ENCODE measurements around the gene COLGALT1. TPM values are rescaled to one million over a fixed set of nuclear protein-coding genes. Genes with fewer than 3 reads are reported as not detected.
"Not testable (repeated sequence)": the region's sequence is repeated elsewhere in the genome, so short reads cannot be mapped to it uniquely, and the experiment has no call there.

Gene COLGALT1
- polyA plus RNA-seq (2013, experiment 1 of 2), result 51.5 TPM
- 51.9 TPM for polyA plus RNA-seq (2013, experiment 2 of 2)

DNA sequence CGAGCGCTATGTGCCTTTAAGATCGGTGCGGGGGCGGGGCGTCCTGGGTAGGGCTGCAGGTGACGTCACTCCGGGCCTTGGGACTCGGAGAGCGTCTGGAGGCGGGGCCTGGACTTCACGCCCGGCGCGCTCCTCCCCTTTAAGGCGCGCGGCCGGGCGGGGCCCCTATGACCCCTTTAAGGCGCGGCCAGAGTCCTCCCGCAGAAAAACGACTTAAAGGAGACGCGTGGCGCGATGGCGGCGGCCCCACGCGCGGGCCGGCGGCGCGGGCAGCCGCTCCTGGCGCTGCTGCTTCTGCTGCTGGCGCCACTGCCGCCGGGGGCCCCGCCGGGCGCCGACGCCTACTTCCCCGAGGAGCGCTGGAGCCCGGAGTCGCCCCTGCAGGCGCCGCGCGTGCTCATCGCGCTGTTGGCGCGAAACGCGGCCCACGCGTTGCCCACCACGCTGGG lies at the start of gene COLGALT1:
Gene COLGALT1, plus strand, starts transcription at position 170 of the 449 bp plus-strand sequence. Its CDS starts 65 bp downstream, at position 235.
- peak; percentile 96 for DNase-seq (ENCODE audit: low spot score)
- H2AK5ac ChIP-seq (ENCODE audit: low read depth, low read length), result peak within 1 kb of the TSS; percentile 98
- H4K8ac ChIP-seq (ENCODE audit: low read depth, low read length), result no peak within 1 kb of the TSS
- peak within 1 kb of the TSS; percentile 92 for H2AFZ ChIP-seq (ENCODE audit: low read length)
- H3K18ac ChIP-seq (ENCODE audit: low read length), result peak within 1 kb of the TSS; percentile 98
- peak within 1 kb of the TSS; percentile 47 for H2BK120ac ChIP-seq (ENCODE audit: low read depth, low read length)
- H2BK5ac ChIP-seq (ENCODE audit: low read length), result peak within 1 kb of the TSS; percentile 93
- H3K79me1 ChIP-seq (ENCODE audit: low read depth, low read length), result peaks cover 7% of the 10 kb centered on the region
- no peaks in the 10 kb centered on the region for H3K27me3 ChIP-seq (ENCODE audit: control insufficient read depth in 3 of 3, insufficient read depth in 3 of 3, low read depth in 1 of 3, low read length in 3 of 3)
- peak within 1 kb of the TSS; percentile 98 for H3K4me2 ChIP-seq (ENCODE audit: insufficient read depth, low read length, poor library complexity, severe bottlenecking)
- H2BK15ac ChIP-seq (ENCODE audit: low read length), result peak within 1 kb of the TSS; percentile 91
- peak within 1 kb of the TSS; percentile 99 for H3K23ac ChIP-seq (ENCODE audit: low read depth, low read length, poor library complexity)
- H3K14ac ChIP-seq (ENCODE audit: low read length), result peak within 1 kb of the TSS; percentile 97
- peak within 1 kb of the TSS; percentile 98 for H3K9ac ChIP-seq (ENCODE audit: low read depth, low read length, poor library complexity)
- peak within 1 kb of the TSS; percentile 90 for H2BK12ac ChIP-seq (ENCODE audit: low read length)
- H3K4ac ChIP-seq (ENCODE audit: low read length), result no peak within 1 kb of the TSS
- H3K9me3 ChIP-seq (replicated peaks in 1 of 2; ENCODE audit: control insufficient read depth in 2 of 2, insufficient read depth in 1 of 2, low read depth in 1 of 2, low read length in 2 of 2), result peaks cover 0 to 2% of the 10 kb centered on the region in 2 donors
- H4K91ac ChIP-seq (ENCODE audit: low read depth, low read length, poor library complexity), result peak within 1 kb of the TSS; percentile 53
- H3K27ac ChIP-seq (replicated peaks; ENCODE audit: low read length), result no peak within 1 kb of the TSS
- H3K36me3 ChIP-seq (replicated peaks in 1 of 2; ENCODE audit: control insufficient read depth in 2 of 2, insufficient read depth in 2 of 2, low read length in 2 of 2), result peaks cover 10 to 29% of the 10 kb centered on the region in 2 donors
- peaks cover 8 to 15% of the 10 kb centered on the region in 2 donors for H3K4me1 ChIP-seq (ENCODE audit: control insufficient read depth in 2 of 2, insufficient read depth in 1 of 2, low read depth in 1 of 2, low read length in 2 of 2)
- no CpG with 5 or more reads among the region's 64 CpGs for WGBS, 2 donors (ENCODE audit: extremely low coverage in 2 of 2, insufficient read length in 2 of 2, insufficient replicate concordance in 1 of 2)
- H3K4me3 ChIP-seq (ENCODE audit: low read length in 2 of 2), result peak within 1 kb of the TSS; percentile 88 to 99

GRCh38 chr19:17506745-17507144 lies 48.7 kb upstream of the COLGALT1 start:
- H3K18ac ChIP-seq (ENCODE audit: low read length), result no peak overlapping the region
- no peak overlapping the region for H2BK12ac ChIP-seq (ENCODE audit: low read length)
- no peak overlapping the region for H3K27ac ChIP-seq (replicated peaks; ENCODE audit: low read length)
- no peak overlapping the region for H2BK120ac ChIP-seq (ENCODE audit: low read depth, low read length)
- no peak overlapping the region for H3K4me2 ChIP-seq (ENCODE audit: insufficient read depth, low read length, poor library complexity, severe bottlenecking)
- H3K79me1 ChIP-seq (ENCODE audit: low read depth, low read length), result peaks cover 14% of the 10 kb centered on the region
- H4K91ac ChIP-seq (ENCODE audit: low read depth, low read length, poor library complexity), result no peak overlapping the region
- peaks cover 0 to 1% of the 10 kb centered on the region in 2 donors for H3K4me1 ChIP-seq (ENCODE audit: control insufficient read depth in 2 of 2, insufficient read depth in 1 of 2, low read depth in 1 of 2, low read length in 2 of 2)
- H4K8ac ChIP-seq (ENCODE audit: low read depth, low read length), result no peak overlapping the region
- peaks cover 0 to 12% of the 10 kb centered on the region in 2 donors for H3K9me3 ChIP-seq (replicated peaks in 1 of 2; ENCODE audit: control insufficient read depth in 2 of 2, insufficient read depth in 1 of 2, low read depth in 1 of 2, low read length in 2 of 2)
- H3K14ac ChIP-seq (ENCODE audit: low read length), result no peak overlapping the region
- no peaks in the 10 kb centered on the region for H3K27me3 ChIP-seq (ENCODE audit: control insufficient read depth in 3 of 3, insufficient read depth in 3 of 3, low read depth in 1 of 3, low read length in 3 of 3)
- no peak overlapping the region for H3K4ac ChIP-seq (ENCODE audit: low read length)
- no peak overlapping the region for H2AFZ ChIP-seq (ENCODE audit: low read length)
- no peak overlapping the region for H2BK15ac ChIP-seq (ENCODE audit: low read length)
- no CpG with 5 or more reads among the region's 9 CpGs for WGBS, 2 donors (ENCODE audit: extremely low coverage in 2 of 2, insufficient read length in 2 of 2, insufficient replicate concordance in 1 of 2)
- H3K23ac ChIP-seq (ENCODE audit: low read depth, low read length, poor library complexity), result peak overlapping the region; percentile 80
- no peak for DNase-seq (ENCODE audit: low spot score)
- H2AK5ac ChIP-seq (ENCODE audit: low read depth, low read length), result no peak overlapping the region
- H3K4me3 ChIP-seq (ENCODE audit: low read length in 2 of 2), result no peak overlapping the region
- H2BK5ac ChIP-seq (ENCODE audit: low read length), result peak overlapping the region; percentile 60
- H3K36me3 ChIP-seq (replicated peaks in 1 of 2; ENCODE audit: control insufficient read depth in 2 of 2, insufficient read depth in 2 of 2, low read length in 2 of 2), result peaks cover 0 to 2% of the 10 kb centered on the region in 2 donors
- H3K9ac ChIP-seq (ENCODE audit: low read depth, low read length, poor library complexity), result no peak overlapping the region

DNA sequence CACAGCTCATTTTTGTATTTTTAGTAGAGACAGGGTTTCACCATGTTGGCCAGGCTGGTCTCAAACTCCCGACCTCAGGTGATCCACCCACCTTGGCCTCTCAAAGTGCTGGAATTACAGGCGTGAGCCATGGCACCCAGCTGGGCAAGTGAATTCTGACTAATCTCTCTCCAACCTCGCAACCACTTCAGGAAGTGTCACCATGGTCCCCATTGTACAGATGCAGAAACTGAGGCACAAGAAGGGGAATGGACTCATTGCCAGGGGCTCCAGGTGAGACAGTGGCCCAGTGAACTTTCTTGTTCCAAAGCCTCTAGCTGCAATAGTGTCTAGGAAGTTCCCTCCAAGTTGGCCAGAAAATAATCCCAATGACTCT lies 46.9 kb upstream of the COLGALT1 start:
- H3K27me3 ChIP-seq (ENCODE audit: control insufficient read depth in 3 of 3, insufficient read depth in 3 of 3, low read depth in 1 of 3, low read length in 3 of 3); H3K36me3 ChIP-seq (replicated peaks in 1 of 2; ENCODE audit: control insufficient read depth in 2 of 2, insufficient read depth in 2 of 2, low read length in 2 of 2); H4K8ac ChIP-seq (ENCODE audit: low read depth, low read length); H3K4me2 ChIP-seq (ENCODE audit: insufficient read depth, low read length, poor library complexity, severe bottlenecking); H2AFZ ChIP-seq (ENCODE audit: low read length); H2BK5ac ChIP-seq (ENCODE audit: low read length); H3K4ac ChIP-seq (ENCODE audit: low read length); H3K27ac ChIP-seq (replicated peaks; ENCODE audit: low read length); DNase-seq (ENCODE audit: low spot score); H2BK15ac ChIP-seq (ENCODE audit: low read length); H2BK120ac ChIP-seq (ENCODE audit: low read depth, low read length); H3K23ac ChIP-seq (ENCODE audit: low read depth, low read length, poor library complexity); H2BK12ac ChIP-seq (ENCODE audit: low read length); H4K91ac ChIP-seq (ENCODE audit: low read depth, low read length, poor library complexity); H3K4me1 ChIP-seq (ENCODE audit: control insufficient read depth in 2 of 2, insufficient read depth in 1 of 2, low read depth in 1 of 2, low read length in 2 of 2); H3K14ac ChIP-seq (ENCODE audit: low read length); H3K4me3 ChIP-seq (ENCODE audit: low read length in 2 of 2); H3K9ac ChIP-seq (ENCODE audit: low read depth, low read length, poor library complexity); H3K18ac ChIP-seq (ENCODE audit: low read length); H2AK5ac ChIP-seq (ENCODE audit: low read depth, low read length): not testable (repeated sequence)
- Histone ChIP-seq H3K79me1 (ENCODE audit: low read depth, low read length) (peaks cover 14% of the 10 kb centered on the region), H3K9me3 (replicated peaks in 1 of 2; ENCODE audit: control insufficient read depth in 2 of 2, insufficient read depth in 1 of 2, low read depth in 1 of 2, low read length in 2 of 2) (peaks cover 0 to 12% of the 10 kb centered on the region in 2 donors)
- WGBS, 2 donors (ENCODE audit: extremely low coverage in 2 of 2, insufficient read length in 2 of 2, insufficient replicate concordance in 1 of 2), result no CpG with 5 or more reads among the region's 3 CpGs

DNA sequence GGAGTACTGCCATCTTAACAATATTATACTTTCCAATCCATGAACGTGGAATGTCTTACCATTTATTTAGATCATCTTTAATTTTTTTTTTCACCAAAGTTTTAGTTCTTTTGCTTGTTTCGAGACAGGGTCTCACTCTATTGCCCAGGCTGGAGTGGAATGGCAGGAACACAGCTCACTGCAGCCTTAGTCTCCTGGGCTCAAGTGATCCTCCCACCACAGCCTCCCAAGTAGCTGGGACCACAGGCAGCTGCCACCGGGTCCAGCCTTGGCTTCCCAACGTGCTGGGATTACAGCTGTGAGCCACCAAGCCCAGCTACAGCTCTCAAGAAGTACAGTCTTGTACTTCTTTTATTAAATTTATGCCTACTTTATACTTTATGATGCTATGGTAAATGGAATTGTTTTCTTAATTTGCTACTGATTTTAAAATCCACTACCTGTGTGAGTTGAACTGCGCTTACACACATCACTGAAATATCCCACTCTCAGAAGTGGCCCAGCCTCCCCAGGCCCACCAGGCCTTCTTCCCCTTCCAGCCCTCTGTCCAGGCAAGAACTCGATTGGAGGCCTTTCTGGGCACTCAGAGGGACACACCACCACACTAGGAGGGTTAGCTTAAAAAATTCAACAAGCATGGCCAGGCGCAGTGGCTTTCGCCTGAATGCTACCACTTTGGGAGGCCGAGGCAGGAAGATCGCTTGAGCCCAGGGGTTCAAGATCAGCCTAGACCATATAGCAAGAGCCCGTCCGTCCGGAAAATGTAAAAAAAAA lies 45.0 kb upstream of the COLGALT1 start:
- Histone ChIP-seq H3K4me3 (ENCODE audit: low read length in 2 of 2) (peak overlapping the region; percentile 72 to 93), H3K36me3 (replicated peaks in 1 of 2; ENCODE audit: control insufficient read depth in 2 of 2, insufficient read depth in 2 of 2, low read length in 2 of 2) (peaks cover 3 to 5% of the 10 kb centered on the region in 2 donors), H4K8ac (ENCODE audit: low read depth, low read length) (no peak overlapping the region), H4K91ac (ENCODE audit: low read depth, low read length, poor library complexity) (no peak overlapping the region), H3K4me1 (ENCODE audit: control insufficient read depth in 2 of 2, insufficient read depth in 1 of 2, low read depth in 1 of 2, low read length in 2 of 2) (peaks cover 5 to 10% of the 10 kb centered on the region in 2 donors), H2BK12ac (ENCODE audit: low read length) (no peak overlapping the region), H3K9me3 (replicated peaks in 1 of 2; ENCODE audit: control insufficient read depth in 2 of 2, insufficient read depth in 1 of 2, low read depth in 1 of 2, low read length in 2 of 2) (peaks cover 2 to 12% of the 10 kb centered on the region in 2 donors), H3K79me1 (ENCODE audit: low read depth, low read length) (peaks cover 15% of the 10 kb centered on the region), H3K9ac (ENCODE audit: low read depth, low read length, poor library complexity) (no peak overlapping the region), H2BK15ac (ENCODE audit: low read length) (no peak overlapping the region), H2BK120ac (ENCODE audit: low read depth, low read length) (no peak overlapping the region), H2BK5ac (ENCODE audit: low read length) (no peak overlapping the region), H3K23ac (ENCODE audit: low read depth, low read length, poor library complexity) (no peak overlapping the region), H2AK5ac (ENCODE audit: low read depth, low read length) (peak overlapping the region; percentile 96), H3K27ac (replicated peaks; ENCODE audit: low read length) (peak overlapping the region; percentile 98), H3K4me2 (ENCODE audit: insufficient read depth, low read length, poor library complexity, severe bottlenecking) (peak overlapping the region; percentile 33), H3K27me3 (ENCODE audit: control insufficient read depth in 3 of 3, insufficient read depth in 3 of 3, low read depth in 1 of 3, low read length in 3 of 3) (no peaks in the 10 kb centered on the region), H2AFZ (ENCODE audit: low read length) (no peak overlapping the region), H3K14ac (ENCODE audit: low read length) (no peak overlapping the region), H3K18ac (ENCODE audit: low read length) (peak overlapping the region; percentile 91), H3K4ac (ENCODE audit: low read length) (no peak overlapping the region)
- WGBS, 2 donors (ENCODE audit: extremely low coverage in 2 of 2, insufficient read length in 2 of 2, insufficient replicate concordance in 1 of 2), result no CpG with 5 or more reads among the region's 13 CpGs
- no peak for DNase-seq (ENCODE audit: low spot score)

Data from neuronal stem cell (in vitro differentiated cells).